DOHH2 (cell line): ENCODE results near the gene EVC2.

Experiments
- CTCF ChIP-seq: fragments of 200-600 bp; sonication (generic); IDR thresholded peaks from one replicate; pipeline ENCODE4 v1.5.1; 2014; ENCODE audit warnings: antibody characterized with exemption, mild to moderate bottlenecking, low read depth, low read length; ENCODE audit not compliant: poor library complexity, severe bottlenecking
- EZH2phosphoT487 ChIP-seq: fragments of 200-600 bp; sonication (generic); IDR thresholded peaks from 2 replicates; pipeline ENCODE4 v1.6.1; 2017; ENCODE audit warnings: borderline replicate concordance, mild to moderate bottlenecking, antibody characterized with exemption, low read length, moderate library complexity, mixed read lengths

- TF ChIP-seq CTCF, result no peak
- no peak for TF ChIP-seq EZH2phosphoT487
Measured at GRCh38 chr4:5704276-5704675, 4.1 kb downstream of the EVC2 start.
